C4-2B (cell line): ENCODE results near the gene MCM3.

Experiments
- H3K27ac ChIP-seq: fragments of 450-650 bp; 2 replicates; pipeline ENCODE4 v1.5.1; 2017
- ZFX ChIP-seq: fragments of 450-650 bp; IDR thresholded peaks from 2 replicates; pipeline ENCODE4 v1.6.1; 2017
- TF ChIP-seq, protein P1 (sequence below): fragments of 450-650 bp; conservative IDR thresholded peaks from 2 replicates; pipeline ENCODE4 v1.5.1; 2017; ENCODE audit warnings: mild to moderate bottlenecking

MCM3 gene

DNA sequence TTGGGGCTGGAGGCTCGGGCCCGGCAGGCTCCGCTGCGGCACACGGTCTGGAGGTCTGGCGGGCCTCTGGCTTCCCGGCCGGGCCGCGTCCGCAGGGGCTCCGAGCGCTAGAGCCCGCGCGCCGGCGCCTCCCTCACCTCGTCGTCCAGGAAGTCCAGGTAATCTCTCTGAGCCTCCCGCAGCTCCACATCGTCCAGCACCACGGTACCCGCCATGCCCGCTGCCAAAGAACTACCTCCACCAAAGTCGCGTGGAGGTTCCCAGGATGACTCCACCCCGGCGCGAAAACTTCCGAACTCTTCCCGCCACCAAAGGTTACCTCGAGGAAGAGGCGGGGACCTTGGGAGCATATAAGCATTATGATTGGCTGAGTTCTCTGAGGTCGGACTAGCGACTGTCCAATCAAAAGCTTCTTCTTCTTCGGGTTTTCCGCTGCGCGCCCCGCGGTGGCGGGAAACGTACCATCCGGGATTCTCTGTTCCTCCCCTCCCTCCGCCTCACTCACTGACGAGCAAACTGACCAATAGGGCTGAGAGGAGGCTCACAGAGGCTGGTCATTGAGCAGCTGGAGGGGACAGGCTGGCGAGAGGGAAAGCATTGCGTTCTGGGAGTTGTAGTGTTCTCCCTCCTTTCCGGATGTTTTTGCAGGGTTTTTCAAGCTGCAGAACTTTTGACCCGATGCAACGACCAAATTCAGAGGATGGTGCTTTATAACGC lies at the start of gene MCM3:
Gene MCM3 (minus strand): TSS at position 283 of the 717 bp plus-strand sequence. CDS start 68 bp downstream, at position 215.
- peak within 1 kb of the TSS; percentile 85 for H3K27ac ChIP-seq
- TF ChIP-seq ZFX, result peak; percentile 88
- TF ChIP-seq, protein P1, sequence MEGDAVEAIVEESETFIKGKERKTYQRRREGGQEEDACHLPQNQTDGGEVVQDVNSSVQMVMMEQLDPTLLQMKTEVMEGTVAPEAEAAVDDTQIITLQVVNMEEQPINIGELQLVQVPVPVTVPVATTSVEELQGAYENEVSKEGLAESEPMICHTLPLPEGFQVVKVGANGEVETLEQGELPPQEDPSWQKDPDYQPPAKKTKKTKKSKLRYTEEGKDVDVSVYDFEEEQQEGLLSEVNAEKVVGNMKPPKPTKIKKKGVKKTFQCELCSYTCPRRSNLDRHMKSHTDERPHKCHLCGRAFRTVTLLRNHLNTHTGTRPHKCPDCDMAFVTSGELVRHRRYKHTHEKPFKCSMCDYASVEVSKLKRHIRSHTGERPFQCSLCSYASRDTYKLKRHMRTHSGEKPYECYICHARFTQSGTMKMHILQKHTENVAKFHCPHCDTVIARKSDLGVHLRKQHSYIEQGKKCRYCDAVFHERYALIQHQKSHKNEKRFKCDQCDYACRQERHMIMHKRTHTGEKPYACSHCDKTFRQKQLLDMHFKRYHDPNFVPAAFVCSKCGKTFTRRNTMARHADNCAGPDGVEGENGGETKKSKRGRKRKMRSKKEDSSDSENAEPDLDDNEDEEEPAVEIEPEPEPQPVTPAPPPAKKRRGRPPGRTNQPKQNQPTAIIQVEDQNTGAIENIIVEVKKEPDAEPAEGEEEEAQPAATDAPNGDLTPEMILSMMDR, result no peak

DNA sequence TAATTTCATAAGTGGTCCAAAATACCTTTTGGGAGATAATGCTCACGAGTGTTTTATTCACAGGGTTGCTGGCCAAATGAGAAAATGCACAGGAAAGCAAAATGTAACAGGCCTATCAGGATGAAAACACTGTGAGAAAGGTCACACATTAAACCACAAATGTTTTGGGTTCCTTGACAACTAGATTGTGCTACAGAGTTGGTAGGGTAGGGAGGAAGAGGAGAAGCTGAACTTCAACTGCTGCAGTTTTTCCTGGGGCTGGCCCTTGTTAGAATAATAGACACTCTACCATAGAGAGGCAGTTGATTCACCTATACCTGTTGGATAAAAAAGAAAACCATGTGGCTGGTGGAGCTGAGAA lies 49.3 kb upstream of the MCM3 start:
- no peak overlapping the region for H3K27ac ChIP-seq
- TF ChIP-seq ZFX, result no peak
- TF ChIP-seq, protein P1, result no peak

DNA sequence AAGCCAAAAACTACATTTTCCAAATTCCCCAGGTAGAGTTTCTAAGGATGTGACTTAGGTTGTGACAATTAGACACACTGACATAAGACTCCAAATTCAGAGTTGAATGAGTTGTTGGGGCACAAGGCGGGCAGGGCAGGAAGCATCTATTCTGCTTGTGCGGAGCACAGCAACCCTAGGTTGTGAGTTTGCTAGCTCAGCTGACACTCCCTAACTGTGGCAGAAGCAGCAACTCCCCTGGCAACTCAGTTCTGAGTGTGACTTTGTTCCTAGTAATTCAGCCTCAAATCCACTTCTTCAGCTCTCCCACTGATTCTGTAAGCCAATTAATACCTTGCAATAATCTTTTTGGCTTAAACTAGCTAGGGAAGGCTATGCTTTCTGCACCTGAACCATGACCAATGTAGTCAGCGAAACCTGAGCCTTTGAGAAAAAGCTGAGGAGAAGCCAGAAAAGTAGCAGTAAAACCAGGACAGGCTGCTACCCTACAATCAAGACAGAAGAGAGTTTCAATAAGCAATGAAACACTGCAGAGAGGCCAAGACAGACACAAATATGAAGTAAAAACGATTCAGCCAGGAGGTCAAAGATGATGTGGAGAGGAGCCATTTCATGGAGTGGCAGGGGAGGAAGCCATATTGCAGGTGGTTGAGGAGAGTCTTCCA lies 47.4 kb upstream of the MCM3 start:
- TF ChIP-seq, protein P1, result no peak
- TF ChIP-seq ZFX, result no peak
- H3K27ac ChIP-seq, result peak overlapping the region; percentile 20; the same call in 1 of the 2 replicates

DNA sequence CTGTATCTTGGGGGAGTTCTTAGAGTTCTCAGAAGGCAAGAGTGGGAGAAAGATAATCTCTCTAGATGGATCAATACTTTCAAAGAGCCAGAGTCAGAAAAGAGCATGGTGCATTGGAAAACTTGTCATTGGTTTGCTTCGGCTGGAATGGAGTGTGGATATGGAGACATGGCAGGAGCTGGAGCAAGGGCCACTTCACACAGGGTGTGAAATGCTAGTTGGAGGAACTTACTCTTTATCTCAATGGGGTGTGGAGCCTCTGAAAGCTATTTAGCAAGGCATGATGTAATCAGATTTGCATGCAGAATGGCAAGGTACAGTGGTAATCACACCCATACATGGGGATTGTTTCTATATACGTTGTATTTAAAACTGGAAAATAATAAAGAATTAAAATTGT lies 45.9 kb upstream of the MCM3 start:
- TF ChIP-seq, protein P1, result no peak
- TF ChIP-seq ZFX, result no peak
- no peak overlapping the region for H3K27ac ChIP-seq

DNA sequence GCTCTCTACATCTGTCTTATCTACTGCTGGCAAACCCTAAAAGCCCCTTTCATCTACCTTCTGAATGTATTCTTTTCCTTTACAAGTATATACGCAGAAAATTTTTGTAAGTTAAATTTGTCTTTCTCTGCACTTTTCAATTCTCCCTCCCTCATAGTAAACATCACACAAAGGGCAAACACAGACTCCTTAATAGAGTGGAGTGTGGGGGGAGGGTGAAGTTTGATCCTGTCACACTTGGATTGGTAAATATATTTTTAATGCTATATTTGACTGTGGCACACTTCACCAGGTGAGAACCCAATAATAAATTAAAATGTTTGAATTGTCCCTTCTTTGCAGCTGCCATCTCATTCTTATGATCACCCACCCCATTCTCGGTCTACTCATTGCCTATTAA lies 44.2 kb upstream of the MCM3 start:
- H3K27ac ChIP-seq, result no peak overlapping the region
- no peak for TF ChIP-seq ZFX
- TF ChIP-seq, protein P1, result no peak

DNA sequence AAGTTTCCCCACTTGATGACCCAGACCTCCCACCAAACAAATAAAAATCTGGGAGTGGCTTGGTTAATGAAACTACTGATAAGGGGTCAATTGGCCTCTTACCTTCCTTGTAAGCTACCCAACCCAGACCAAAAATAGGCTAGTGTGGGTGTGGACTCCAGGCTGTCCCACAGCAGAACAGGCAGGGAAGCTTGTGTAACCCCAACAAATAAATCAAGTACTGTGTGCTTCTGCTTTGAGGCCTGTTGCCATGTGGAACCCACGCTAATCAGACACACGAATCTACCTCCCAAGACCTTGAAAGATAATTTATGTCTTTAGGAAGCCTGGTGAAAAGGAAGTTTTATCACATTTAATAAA lies 43.7 kb upstream of the MCM3 start:
- no peak for TF ChIP-seq ZFX
- TF ChIP-seq, protein P1, result no peak
- H3K27ac ChIP-seq, result no peak overlapping the region

DNA sequence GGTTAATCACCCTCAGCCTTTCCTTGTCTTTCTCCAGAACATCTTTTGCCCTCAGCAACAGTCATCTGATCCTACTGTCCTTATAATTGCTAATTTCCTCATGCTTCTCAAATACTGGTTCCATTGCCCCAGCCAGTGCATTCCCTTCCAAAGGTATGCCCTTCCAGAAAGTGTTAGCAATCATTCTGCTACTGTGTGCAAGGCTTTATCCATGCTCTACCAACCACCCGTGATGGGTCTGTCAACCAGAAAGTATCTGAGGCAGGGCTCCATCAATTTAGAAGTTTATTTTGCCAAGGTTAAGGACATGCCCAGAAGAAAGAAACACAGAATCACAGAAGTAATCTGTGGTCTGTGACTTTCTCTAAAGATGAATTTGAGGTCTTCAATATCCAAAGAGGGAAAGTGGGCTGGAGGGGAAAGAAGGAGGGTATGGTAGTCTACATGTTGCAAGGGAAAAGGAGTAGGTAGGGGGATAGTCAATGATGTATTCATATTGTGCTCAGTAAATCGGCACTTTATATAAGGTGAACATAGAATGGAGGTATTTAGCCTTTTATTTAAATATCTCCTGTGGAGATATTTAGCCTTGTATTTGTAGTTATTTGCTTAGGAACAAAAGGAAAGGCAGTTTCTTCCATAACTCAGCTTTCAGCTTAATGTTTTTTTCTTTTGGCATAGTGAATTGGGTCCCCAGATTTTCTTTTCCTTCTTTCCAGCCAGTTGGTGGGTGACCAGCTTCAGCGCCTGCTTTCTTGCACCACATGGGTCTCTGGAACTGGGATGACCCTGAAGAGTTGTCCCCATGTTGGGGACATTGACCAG lies 42.2 kb upstream of the MCM3 start:
- no peak overlapping the region for H3K27ac ChIP-seq
- no peak for TF ChIP-seq ZFX
- TF ChIP-seq, protein P1, result no peak
